ENCODE results near the gene NR5A2.

Gene NR5A2

GRCh38 chr1:200082329-200082728 is 54.8 kb downstream of the NR5A2 start:
- no peaks in the 10 kb centered on the region for H3K36me3 ChIP-seq (ENCODE audit: control insufficient read depth, insufficient read depth, low read length)
- H3K4me1 ChIP-seq (ENCODE audit: control insufficient read depth, insufficient read depth, low read length) = no peaks in the 10 kb centered on the region
- H3K4me3 ChIP-seq (ENCODE audit: low read length) = no peak overlapping the region

DNA sequence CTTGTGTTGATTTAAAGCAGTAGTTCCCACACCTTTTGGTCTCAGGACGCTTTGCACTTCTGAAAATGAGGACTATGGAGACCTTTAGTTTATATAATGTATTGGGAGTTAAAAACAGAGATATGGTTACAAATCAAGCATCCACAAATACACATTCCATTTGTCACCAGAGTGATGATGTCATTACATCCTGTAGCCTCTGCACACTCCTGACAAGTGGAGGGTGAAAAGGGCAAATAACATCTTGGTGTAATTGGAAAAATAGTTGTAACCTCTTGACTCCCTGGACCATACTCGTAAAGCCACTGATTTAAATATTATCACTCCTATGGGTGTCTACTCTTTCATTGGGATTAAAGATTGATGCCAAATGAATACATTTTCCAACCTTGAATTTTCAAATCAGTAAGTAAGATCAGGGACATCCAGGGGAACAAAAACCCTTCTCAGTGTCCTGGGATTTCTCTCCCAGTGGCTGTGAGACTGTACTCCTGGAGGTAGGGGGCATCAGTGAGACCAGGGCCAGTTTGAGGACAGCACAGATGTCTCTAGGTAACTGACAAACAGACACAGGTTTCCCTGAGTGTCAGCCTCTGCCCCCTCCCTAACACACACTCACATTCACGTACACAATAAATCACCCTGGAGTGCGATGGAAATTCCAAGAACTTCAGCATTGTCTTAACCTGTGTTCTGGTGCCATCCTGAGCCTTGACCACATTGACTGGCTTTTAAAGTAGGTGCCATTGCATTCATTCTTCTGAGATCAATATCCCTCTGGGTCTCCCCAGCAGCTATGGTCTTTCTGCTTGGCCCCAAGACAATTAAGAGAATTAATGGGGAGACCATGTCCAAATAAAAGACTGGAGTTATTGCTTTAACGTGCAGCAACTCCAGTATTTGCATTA is 63.0 kb downstream of the NR5A2 start:
- H3K27ac ChIP-seq (ENCODE audit: low read depth, low read length) = no peak overlapping the region
- no peaks in the 10 kb centered on the region for H3K27me3 ChIP-seq (ENCODE audit: control insufficient read depth, insufficient read depth, low read length)
- H3K36me3 ChIP-seq (ENCODE audit: control insufficient read depth, insufficient read depth, low read length) = no peaks in the 10 kb centered on the region
- H3K9ac ChIP-seq (ENCODE audit: low read length) = no peak overlapping the region
- no peaks in the 10 kb centered on the region for H3K4me1 ChIP-seq (ENCODE audit: control insufficient read depth, insufficient read depth, low read length)
- no peak overlapping the region for H3K4me3 ChIP-seq (ENCODE audit: low read length)

More at GRCh38 chr1:200082329-200082728, 54.8 kb downstream of the NR5A2 start:
- no peak overlapping the region for H3K27ac ChIP-seq (ENCODE audit: low read depth, low read length)
- no peaks in the 10 kb centered on the region for H3K27me3 ChIP-seq (ENCODE audit: control insufficient read depth, insufficient read depth, low read length)
- no peak overlapping the region for H3K9ac ChIP-seq (ENCODE audit: low read length)

DNA sequence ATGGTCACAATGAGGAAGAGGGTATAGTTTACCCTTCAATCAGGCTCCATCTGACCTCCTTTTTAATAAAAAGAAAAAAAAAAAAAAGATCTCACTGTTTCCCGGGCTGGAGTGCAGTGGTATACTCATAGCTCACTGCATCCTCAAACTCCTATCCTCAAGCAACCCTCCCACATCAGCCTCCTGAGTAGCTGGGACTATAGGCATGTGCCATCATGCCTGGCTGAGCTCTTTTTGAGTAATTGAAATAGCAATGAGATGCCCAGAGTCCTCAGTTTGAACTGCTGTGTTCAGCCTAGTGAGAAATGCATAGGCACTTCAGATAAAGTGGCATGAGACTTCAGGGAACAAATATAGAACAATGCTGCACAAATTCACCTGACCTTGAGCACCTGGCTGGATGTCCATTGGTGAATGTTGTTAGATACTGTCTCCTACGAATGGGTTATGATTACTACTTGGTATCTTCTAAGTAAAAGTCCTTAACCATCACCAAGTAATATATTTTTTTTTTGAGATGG is 67.6 kb downstream of the NR5A2 start:
- H3K9ac ChIP-seq (ENCODE audit: low read length) = no peak overlapping the region
- no peak overlapping the region for H3K4me3 ChIP-seq (ENCODE audit: low read length)
- no peaks in the 10 kb centered on the region for H3K36me3 ChIP-seq (ENCODE audit: control insufficient read depth, insufficient read depth, low read length)
- H3K4me1 ChIP-seq (ENCODE audit: control insufficient read depth, insufficient read depth, low read length) = no peaks in the 10 kb centered on the region
- H3K27ac ChIP-seq (ENCODE audit: low read depth, low read length) = no peak overlapping the region
- H3K27me3 ChIP-seq (ENCODE audit: control insufficient read depth, insufficient read depth, low read length) = no peaks in the 10 kb centered on the region

DNA sequence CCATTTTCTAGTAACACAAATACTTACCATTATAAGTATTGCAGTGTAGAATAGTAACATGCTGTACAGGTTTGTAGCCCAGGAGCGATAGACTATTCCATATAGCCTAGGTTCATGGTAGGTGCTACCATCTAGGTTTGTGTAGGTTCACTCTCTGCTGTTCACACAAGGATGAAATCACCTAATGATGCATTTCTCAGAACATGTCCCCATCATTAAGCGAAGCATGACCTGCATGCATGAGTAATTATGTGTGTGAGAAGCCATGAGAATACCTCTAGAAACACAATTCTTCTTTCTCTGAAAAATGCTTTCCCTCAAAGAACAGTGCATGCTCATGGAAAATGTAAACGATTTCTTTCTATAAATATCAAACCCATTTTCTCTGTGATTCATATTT is 69.3 kb downstream of the NR5A2 start:
- H3K4me1 ChIP-seq (ENCODE audit: control insufficient read depth, insufficient read depth, low read length) = no peaks in the 10 kb centered on the region
- no peak overlapping the region for H3K9ac ChIP-seq (ENCODE audit: low read length)
- H3K27me3 ChIP-seq (ENCODE audit: control insufficient read depth, insufficient read depth, low read length) = no peaks in the 10 kb centered on the region

GRCh38 chr1:200099040-200099439 is 71.5 kb downstream of the NR5A2 start:
- no peaks in the 10 kb centered on the region for H3K4me1 ChIP-seq (ENCODE audit: control insufficient read depth, insufficient read depth, low read length)
- no peak overlapping the region for H3K9ac ChIP-seq (ENCODE audit: low read length)
- H3K27ac ChIP-seq (ENCODE audit: low read depth, low read length) = no peak overlapping the region

More for the DNA sequence above, 69.3 kb downstream of the NR5A2 start:
- Histone ChIP-seq H3K27ac (ENCODE audit: low read depth, low read length) (no peak overlapping the region), H3K4me3 (ENCODE audit: low read length) (no peak overlapping the region), H3K36me3 (ENCODE audit: control insufficient read depth, insufficient read depth, low read length) (no peaks in the 10 kb centered on the region)

GRCh38 chr1:200103966-200104583 is 76.6 kb downstream of the NR5A2 start:
- Histone ChIP-seq H3K4me3 (ENCODE audit: low read length) (no peak overlapping the region), H3K27ac (ENCODE audit: low read depth, low read length) (no peak overlapping the region), H3K27me3 (ENCODE audit: control insufficient read depth, insufficient read depth, low read length) (no peaks in the 10 kb centered on the region), H3K9ac (ENCODE audit: low read length) (no peak overlapping the region), H3K4me1 (ENCODE audit: control insufficient read depth, insufficient read depth, low read length) (no peaks in the 10 kb centered on the region), H3K36me3 (ENCODE audit: control insufficient read depth, insufficient read depth, low read length) (no peaks in the 10 kb centered on the region)

More at GRCh38 chr1:200099040-200099439, 71.5 kb downstream of the NR5A2 start:
- Histone ChIP-seq H3K4me3 (ENCODE audit: low read length) (no peak overlapping the region), H3K36me3 (ENCODE audit: control insufficient read depth, insufficient read depth, low read length) (no peaks in the 10 kb centered on the region), H3K27me3 (ENCODE audit: control insufficient read depth, insufficient read depth, low read length) (no peaks in the 10 kb centered on the region)

DNA sequence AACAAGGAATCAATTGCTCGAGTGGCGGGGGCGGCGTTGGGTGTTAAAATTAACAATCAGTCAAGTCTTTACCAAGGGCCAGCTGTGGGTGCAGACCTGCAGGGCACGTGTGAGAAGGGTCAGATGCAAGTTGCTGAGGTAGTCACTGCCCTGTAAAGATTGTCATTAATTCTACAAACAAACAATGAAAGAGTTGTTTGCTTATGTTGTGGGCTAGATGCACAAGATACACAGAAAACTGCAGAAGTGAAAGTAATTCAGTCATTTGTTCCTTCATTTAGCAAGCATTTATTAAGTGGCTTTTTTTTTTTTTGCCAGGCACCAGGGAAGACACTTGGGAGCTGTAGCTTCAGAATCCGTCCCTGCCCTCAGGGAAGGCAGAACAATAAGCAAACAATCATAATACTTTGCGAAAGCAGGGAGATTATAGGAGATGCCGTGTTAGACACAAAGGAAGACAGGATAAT is 79.5 kb downstream of the NR5A2 start:
- Histone ChIP-seq H3K27ac (ENCODE audit: low read depth, low read length) (no peak overlapping the region), H3K4me1 (ENCODE audit: control insufficient read depth, insufficient read depth, low read length) (no peaks in the 10 kb centered on the region), H3K4me3 (ENCODE audit: low read length) (no peak overlapping the region)

DNA sequence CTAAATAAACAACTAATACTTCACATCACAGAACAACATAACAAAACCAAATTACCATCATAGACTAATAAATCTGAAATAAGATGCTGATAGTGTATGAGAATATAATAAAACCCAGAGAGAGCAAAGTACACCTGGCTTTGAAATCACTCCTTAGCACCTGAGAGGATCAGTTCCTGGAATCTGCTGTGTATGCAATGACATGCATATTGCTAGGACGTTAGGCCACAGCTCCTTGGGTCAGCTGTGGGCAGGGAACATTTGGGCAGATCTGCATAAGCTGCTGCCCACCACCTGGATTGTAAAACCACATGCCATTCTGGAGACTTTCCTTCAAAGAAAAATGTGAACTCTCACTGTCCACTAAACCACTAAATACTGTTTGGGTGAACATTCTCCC is 81.1 kb downstream of the NR5A2 start:
- Histone ChIP-seq H3K36me3 (ENCODE audit: control insufficient read depth, insufficient read depth, low read length) (no peaks in the 10 kb centered on the region), H3K4me1 (ENCODE audit: control insufficient read depth, insufficient read depth, low read length) (no peaks in the 10 kb centered on the region), H3K27ac (ENCODE audit: low read depth, low read length) (no peak overlapping the region), H3K4me3 (ENCODE audit: low read length) (no peak overlapping the region), H3K9ac (ENCODE audit: low read length) (no peak overlapping the region), H3K27me3 (ENCODE audit: control insufficient read depth, insufficient read depth, low read length) (no peaks in the 10 kb centered on the region)

More for the DNA sequence above, 79.5 kb downstream of the NR5A2 start:
- no peaks in the 10 kb centered on the region for H3K27me3 ChIP-seq (ENCODE audit: control insufficient read depth, insufficient read depth, low read length)
- no peak overlapping the region for H3K9ac ChIP-seq (ENCODE audit: low read length)
- no peaks in the 10 kb centered on the region for H3K36me3 ChIP-seq (ENCODE audit: control insufficient read depth, insufficient read depth, low read length)

DNA sequence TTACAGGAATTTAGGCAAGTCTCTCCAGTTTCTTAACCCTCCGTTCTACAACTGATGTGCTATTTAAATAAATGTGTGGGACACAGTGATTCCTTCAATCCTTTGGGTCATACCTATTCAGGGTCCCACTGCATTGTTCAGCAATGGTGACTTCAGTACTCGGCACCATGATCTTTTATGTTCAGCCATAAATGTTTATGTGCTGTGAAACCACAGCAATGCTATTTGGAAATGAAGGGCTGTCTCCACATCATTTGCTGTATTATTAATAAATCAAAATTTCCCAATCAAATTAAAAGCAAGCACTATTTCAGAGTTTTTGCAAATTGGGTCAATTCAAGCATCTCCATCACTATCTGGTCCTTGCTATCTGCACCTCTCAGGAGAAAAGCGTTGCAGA is 84.8 kb downstream of the NR5A2 start:
- H3K27me3 ChIP-seq (ENCODE audit: control insufficient read depth, insufficient read depth, low read length) = no peaks in the 10 kb centered on the region
- no peaks in the 10 kb centered on the region for H3K36me3 ChIP-seq (ENCODE audit: control insufficient read depth, insufficient read depth, low read length)
- H3K4me3 ChIP-seq (ENCODE audit: low read length) = no peak overlapping the region
- H3K9ac ChIP-seq (ENCODE audit: low read length) = no peak overlapping the region
- H3K4me1 ChIP-seq (ENCODE audit: control insufficient read depth, insufficient read depth, low read length) = no peaks in the 10 kb centered on the region
- H3K27ac ChIP-seq (ENCODE audit: low read depth, low read length) = no peak overlapping the region

- Histone ChIP-seq H3K4me3 (ENCODE audit: low read length) (no peak overlapping the region), H3K27ac (ENCODE audit: low read depth, low read length) (no peak overlapping the region), H3K9ac (ENCODE audit: low read length) (no peak overlapping the region), H3K4me1 (ENCODE audit: control insufficient read depth, insufficient read depth, low read length) (no peaks in the 10 kb centered on the region), H3K27me3 (ENCODE audit: control insufficient read depth, insufficient read depth, low read length) (no peaks in the 10 kb centered on the region), H3K36me3 (ENCODE audit: control insufficient read depth, insufficient read depth, low read length) (no peaks in the 10 kb centered on the region)
Observed at GRCh38 chr1:200115532-200115931, 88.0 kb downstream of the NR5A2 start.

DNA sequence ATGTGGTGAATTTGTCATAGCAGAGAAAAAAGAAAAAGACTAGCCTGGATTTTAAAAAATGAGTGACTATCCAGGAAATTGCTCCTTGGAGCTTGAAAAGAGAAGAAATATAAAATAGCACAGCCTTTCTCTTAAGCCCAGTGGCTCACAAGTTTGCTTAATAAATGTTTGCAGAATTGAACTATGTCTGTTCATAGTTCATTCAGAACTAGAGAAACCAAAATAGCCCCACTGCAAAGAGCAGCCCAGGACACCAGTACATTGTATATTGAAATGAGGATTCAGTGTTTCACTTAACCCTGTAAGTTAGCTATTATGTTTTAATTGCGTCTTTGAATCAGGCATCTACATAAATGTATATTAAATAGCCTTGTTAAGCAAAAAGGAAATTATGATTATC is 88.8 kb downstream of the NR5A2 start:
- no peaks in the 10 kb centered on the region for H3K4me1 ChIP-seq (ENCODE audit: control insufficient read depth, insufficient read depth, low read length)
- H3K27ac ChIP-seq (ENCODE audit: low read depth, low read length) = no peak overlapping the region
- no peaks in the 10 kb centered on the region for H3K27me3 ChIP-seq (ENCODE audit: control insufficient read depth, insufficient read depth, low read length)
- no peak overlapping the region for H3K4me3 ChIP-seq (ENCODE audit: low read length)
- no peak overlapping the region for H3K9ac ChIP-seq (ENCODE audit: low read length)
- no peaks in the 10 kb centered on the region for H3K36me3 ChIP-seq (ENCODE audit: control insufficient read depth, insufficient read depth, low read length)

- H3K27ac ChIP-seq (ENCODE audit: low read depth, low read length) = no peak overlapping the region
- no peaks in the 10 kb centered on the region for H3K27me3 ChIP-seq (ENCODE audit: control insufficient read depth, insufficient read depth, low read length)
- H3K36me3 ChIP-seq (ENCODE audit: control insufficient read depth, insufficient read depth, low read length) = no peaks in the 10 kb centered on the region
- no peaks in the 10 kb centered on the region for H3K4me1 ChIP-seq (ENCODE audit: control insufficient read depth, insufficient read depth, low read length)
- no peak overlapping the region for H3K9ac ChIP-seq (ENCODE audit: low read length)
- H3K4me3 ChIP-seq (ENCODE audit: low read length) = no peak overlapping the region
Observed at GRCh38 chr1:200118779-200119505, 91.4 kb downstream of the NR5A2 start.

Measured in rectal smooth muscle tissue (tissue), 1 donor.